T-helper 2 cell treated with Interferon-gamma antibody and Interleukin-4, amounts not matched to agents 5 μg/mL and 100 μg/mL, for 36 hours (primary cell): Measurements from ENCODE around the gene CAMK1D.

Experiments used
- DNase-seq: peaks from one replicate; pipeline ENCODE4 v3.0.0; 2021; ENCODE audit warnings: low spot score
- H3K27ac Mint-ChIP-seq: one replicate; pipeline ENCODE4 v1.8.0; 2021; ENCODE audit warnings: mild to moderate bottlenecking, mixed read lengths
- H3K27me3 Mint-ChIP-seq: one replicate; pipeline ENCODE4 v1.8.0; 2021; ENCODE audit warnings: low read depth, mixed read lengths
- H3K36me3 Mint-ChIP-seq: one replicate; pipeline ENCODE4 v1.8.0; 2021; ENCODE audit warnings: low read depth, mixed read lengths
- H3K4me1 Mint-ChIP-seq: one replicate; pipeline ENCODE4 v1.8.0; 2021; ENCODE audit warnings: low read depth, mixed read lengths
- H3K4me3 Mint-ChIP-seq: one replicate; pipeline ENCODE4 v1.8.0; 2022; ENCODE audit warnings: mild to moderate bottlenecking, moderate library complexity, mixed read lengths
- H3K9me3 Mint-ChIP-seq: one replicate; pipeline ENCODE4 v1.8.0; 2021; ENCODE audit warnings: mixed read lengths

Gene CAMK1D

DNA sequence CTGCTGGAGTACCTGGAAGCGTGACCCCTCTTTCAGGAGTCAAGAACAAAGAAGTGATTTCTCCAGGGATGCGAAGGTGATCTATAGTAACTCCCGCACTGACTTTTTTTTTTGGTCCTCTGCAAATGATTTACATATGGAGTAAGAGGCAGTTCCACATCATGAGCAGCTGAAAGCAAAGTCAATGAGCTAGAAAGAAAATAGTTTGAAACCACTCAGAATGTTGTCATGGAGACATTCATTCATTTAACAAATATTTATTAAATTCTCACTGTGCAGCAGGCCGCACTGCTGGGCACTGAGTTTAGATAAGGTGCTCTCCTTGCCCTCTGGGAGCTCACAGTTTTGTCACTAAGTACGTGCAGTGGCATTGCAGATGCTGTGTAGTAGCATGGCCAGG, 206.7 kb downstream of the CAMK1D start:
- no peaks in the 10 kb centered on the region for H3K9me3 Mint-ChIP-seq
- no peak for DNase-seq
- no peaks in the 10 kb centered on the region for H3K36me3 Mint-ChIP-seq
- H3K27ac Mint-ChIP-seq: no peak overlapping the region
- H3K4me1 Mint-ChIP-seq: no peaks in the 10 kb centered on the region
- H3K4me3 Mint-ChIP-seq: no peak overlapping the region
- no peaks in the 10 kb centered on the region for H3K27me3 Mint-ChIP-seq

DNA sequence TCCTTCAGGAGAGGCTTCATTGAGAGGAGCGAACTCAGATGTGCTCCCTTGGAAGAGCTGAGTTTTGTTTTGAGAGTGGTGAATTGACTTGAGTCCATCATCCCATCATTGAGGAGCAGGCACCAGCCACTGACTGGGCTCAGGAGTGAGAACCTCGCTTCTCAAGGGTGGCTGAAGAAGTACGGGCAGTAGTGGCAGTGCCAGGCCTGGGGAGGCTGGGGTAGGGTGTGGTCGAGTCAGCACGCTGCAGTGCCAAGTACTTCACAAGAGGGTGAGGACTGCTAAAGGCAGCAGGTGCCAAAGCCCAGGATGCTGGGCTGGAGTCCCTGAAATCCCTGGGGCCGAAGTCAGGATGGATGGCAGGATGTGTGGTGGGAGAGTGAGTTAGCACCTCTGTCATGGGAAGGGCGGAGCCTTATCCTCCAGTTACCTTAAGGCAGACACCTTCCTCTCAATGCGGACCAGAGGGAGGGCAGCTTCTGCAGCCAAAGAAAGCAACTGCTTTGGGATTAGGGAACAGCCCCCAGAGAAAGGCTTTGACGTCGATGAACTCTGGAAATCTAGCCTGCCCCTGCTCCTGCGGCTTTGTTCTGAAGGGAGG, 210.3 kb downstream of the CAMK1D start:
- H3K36me3 Mint-ChIP-seq: no peaks in the 10 kb centered on the region
- no peak overlapping the region for H3K27ac Mint-ChIP-seq
- no peak overlapping the region for H3K4me3 Mint-ChIP-seq
- no peak for DNase-seq
- H3K4me1 Mint-ChIP-seq: peaks cover 9% of the 10 kb centered on the region
- H3K9me3 Mint-ChIP-seq: no peaks in the 10 kb centered on the region
- H3K27me3 Mint-ChIP-seq: no peaks in the 10 kb centered on the region

DNA sequence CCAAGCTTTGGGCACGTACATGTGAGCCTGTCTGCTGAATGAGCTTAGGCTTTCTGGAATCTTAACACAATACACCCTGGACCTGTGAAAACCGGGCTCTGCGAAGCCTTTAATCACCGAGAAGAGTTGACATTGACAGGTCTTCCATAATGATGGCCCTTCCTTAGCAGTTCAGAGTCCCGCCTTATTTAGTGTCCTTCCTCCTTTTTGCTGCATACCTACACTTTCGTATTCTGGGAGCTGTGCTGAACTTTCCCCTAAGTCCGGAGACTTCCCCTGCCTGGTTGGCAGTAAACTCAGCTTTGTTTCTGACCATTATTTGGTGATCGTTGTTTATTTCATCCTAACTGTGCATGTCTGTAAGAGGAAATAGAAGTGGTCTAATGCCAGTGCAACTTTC, 212.0 kb downstream of the CAMK1D start:
- peaks cover 9% of the 10 kb centered on the region for H3K4me1 Mint-ChIP-seq
- no peaks in the 10 kb centered on the region for H3K9me3 Mint-ChIP-seq
- H3K36me3 Mint-ChIP-seq: no peaks in the 10 kb centered on the region
- no peak overlapping the region for H3K27ac Mint-ChIP-seq
- H3K4me3 Mint-ChIP-seq: no peak overlapping the region
- H3K27me3 Mint-ChIP-seq: no peaks in the 10 kb centered on the region
- DNase-seq: no peak

DNA sequence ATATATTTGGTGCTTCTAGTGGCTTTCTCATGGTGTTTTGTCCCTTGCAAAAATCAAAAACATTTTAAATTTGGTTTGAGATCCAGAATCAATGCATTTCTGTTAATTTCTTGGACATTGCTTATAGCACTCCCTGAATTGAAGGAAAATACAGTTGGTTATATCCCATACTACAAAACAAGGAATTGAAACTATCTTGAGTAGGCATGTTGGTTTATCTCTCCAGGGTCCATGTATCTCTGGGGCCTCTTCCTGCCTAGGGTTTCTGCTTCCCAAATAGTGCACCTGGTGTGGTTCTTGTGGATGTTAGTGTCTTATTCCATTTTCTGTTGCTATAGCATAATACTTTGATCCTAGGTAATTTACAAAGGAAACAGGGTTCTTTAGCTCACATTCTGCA, 212.4 kb downstream of the CAMK1D start:
- peaks cover 9% of the 10 kb centered on the region for H3K4me1 Mint-ChIP-seq
- no peaks in the 10 kb centered on the region for H3K9me3 Mint-ChIP-seq

DNA sequence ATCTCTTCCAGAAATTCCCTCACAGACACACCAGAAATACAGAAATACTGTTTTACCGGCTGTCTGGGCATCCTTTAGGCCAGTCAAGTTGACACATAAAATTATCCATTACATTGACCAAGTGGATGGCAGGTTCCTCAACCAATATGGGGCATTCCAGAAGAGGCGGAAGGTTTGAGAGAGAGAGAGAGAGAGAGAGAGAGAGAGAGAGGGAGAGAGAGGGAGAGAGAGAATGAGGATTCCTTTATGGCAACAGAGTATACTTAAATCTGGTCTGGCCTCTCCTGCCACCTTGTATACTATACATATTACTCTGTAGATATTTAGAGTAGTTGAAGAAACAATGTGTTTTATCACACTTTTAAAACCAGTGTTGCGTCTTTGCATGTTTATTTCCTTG, 214.1 kb downstream of the CAMK1D start:
- Mint-ChIP-seq H3K36me3 (no peaks in the 10 kb centered on the region), H3K27ac (no peak overlapping the region), H3K27me3 (no peaks in the 10 kb centered on the region), H3K4me1 (peaks cover 11% of the 10 kb centered on the region), H3K4me3 (no peak overlapping the region), H3K9me3 (no peaks in the 10 kb centered on the region)
- DNase-seq: no peak

More for the DNA sequence above, 212.4 kb downstream of the CAMK1D start:
- H3K27ac Mint-ChIP-seq: no peak overlapping the region
- no peaks in the 10 kb centered on the region for H3K36me3 Mint-ChIP-seq
- no peaks in the 10 kb centered on the region for H3K27me3 Mint-ChIP-seq
- no peak overlapping the region for H3K4me3 Mint-ChIP-seq
- DNase-seq: no peak

DNA sequence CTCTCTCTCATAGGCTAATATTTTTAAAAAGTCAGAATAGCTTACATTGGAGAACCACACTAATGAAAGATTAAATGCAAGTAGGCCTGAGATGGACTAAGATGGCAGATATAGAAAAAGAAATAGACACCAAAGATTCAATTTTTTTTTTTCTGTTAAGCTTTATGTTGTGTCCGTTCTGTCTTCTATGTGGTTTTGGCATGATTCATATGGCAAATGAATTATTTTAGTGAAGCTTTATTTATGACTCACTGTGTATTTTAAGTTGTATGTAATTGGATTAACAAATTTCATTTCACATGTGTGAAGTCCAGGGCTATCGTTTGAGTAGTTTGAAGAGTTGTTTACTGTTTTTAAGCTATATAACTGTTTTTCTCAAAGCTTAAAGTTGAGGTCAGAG, 214.8 kb downstream of the CAMK1D start:
- Mint-ChIP-seq H3K9me3 (no peaks in the 10 kb centered on the region), H3K4me3 (no peak overlapping the region), H3K4me1 (peaks cover 12% of the 10 kb centered on the region), H3K27me3 (no peaks in the 10 kb centered on the region), H3K27ac (no peak overlapping the region), H3K36me3 (no peaks in the 10 kb centered on the region)
- no peak for DNase-seq

DNA sequence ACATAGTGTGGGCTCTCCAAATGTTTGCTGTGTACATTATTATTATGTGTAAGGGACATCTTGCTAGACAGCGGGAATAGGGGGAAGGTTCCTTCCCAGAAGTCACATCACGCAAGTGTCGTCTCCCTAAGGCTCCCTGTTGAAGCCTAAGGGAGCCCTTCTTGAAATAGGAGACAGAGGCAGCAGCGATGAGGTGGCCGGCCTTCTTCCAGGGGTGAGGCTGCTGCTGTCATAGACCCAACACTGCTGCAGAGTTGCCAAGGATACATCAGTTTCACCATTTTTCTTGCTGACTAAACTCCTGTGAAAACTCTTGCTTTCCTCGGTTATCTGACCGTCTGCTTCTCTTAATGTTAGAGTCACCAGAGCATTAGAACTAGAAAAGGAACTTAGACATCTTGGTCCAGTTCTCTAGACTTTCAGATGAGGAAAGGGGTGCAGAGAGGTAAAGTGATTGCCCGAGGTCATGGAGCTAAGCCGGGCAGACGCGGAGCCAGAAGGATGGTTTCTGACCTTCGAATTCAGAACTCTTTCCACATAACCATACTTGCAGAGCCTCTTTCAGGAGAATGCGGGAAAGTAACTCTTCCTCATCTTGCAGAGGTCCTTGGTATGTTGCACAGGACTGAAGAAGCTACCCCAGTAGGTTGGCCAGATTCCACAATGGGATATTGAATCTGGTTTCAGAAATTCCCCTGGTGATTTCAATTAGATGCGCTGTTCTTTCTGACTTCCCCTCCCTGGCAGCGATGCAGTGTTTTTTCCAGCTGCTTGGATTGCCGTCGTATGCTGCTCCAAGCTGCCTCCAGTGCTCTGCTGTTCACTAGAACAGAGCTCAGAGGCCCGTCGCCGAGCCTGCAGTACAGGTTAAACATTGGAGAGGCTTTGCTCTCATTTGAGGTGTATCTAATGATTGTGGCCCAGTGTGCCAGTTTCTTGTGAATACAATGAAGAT, 217.1 kb downstream of the CAMK1D start:
- no peak for DNase-seq
- Mint-ChIP-seq H3K9me3 (no peaks in the 10 kb centered on the region), H3K27me3 (no peaks in the 10 kb centered on the region), H3K36me3 (no peaks in the 10 kb centered on the region), H3K4me3 (no peak overlapping the region), H3K4me1 (peaks cover 11% of the 10 kb centered on the region), H3K27ac (no peak overlapping the region)

DNA sequence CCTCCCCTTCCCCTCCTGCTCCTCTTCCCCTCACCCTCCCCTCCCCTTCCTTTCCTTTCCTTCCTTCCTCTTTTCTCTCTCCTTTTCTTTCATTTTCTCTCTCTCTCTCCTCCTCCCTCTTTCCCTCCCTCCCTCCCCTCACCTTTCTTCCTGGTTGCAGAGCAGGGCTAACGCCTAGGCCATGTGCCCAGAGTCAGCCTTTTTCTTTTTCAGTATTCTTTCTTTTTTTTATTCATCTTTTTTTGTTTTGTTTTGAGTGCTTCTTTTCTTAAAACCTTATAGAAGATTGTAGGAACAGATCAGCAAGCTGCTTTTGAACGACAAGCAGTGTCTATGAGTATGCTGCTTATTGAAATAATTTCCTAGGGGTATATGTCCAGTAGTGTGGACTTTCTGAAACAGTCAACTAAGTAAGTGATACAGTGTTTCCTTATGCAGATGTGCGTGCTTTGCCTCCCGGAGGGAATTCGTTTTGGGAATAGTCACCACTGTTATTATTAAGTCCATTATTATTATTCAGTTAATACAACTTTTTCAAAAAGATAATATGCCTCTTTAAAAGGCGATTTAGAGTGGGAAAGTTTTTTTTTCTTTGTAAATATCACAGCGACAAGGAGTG, 219.2 kb downstream of the CAMK1D start:
- Mint-ChIP-seq H3K4me1 (peaks cover 10% of the 10 kb centered on the region), H3K9me3 (no peaks in the 10 kb centered on the region), H3K36me3 (no peaks in the 10 kb centered on the region), H3K27me3 (no peaks in the 10 kb centered on the region), H3K27ac (peak overlapping the region; percentile 16), H3K4me3 (no peak overlapping the region)
- no peak for DNase-seq

DNA sequence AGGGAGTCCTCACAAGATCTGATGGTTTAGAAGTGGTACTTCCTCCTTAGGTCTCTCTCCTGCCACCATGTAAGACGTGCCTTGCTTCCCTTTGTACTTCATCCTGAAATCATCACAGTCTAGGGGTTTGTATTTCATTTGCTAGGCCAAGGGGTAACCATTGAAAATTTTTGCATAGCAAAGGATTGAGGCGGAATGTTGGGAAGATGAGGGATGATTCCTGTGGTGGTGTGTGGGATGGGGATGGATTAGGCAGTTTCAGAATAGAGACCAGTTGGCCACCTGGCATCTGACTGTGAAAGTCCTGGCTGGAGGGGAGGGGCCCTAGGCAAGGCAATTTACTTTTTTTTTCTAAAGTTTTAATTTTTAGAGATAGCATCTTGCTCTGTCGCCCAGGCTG, 222.9 kb downstream of the CAMK1D start:
- Mint-ChIP-seq H3K4me1 (peaks cover 3% of the 10 kb centered on the region), H3K27ac (no peak overlapping the region), H3K4me3 (no peak overlapping the region), H3K9me3 (peaks cover 13% of the 10 kb centered on the region), H3K27me3 (no peaks in the 10 kb centered on the region), H3K36me3 (no peaks in the 10 kb centered on the region)
- DNase-seq: no peak

DNA sequence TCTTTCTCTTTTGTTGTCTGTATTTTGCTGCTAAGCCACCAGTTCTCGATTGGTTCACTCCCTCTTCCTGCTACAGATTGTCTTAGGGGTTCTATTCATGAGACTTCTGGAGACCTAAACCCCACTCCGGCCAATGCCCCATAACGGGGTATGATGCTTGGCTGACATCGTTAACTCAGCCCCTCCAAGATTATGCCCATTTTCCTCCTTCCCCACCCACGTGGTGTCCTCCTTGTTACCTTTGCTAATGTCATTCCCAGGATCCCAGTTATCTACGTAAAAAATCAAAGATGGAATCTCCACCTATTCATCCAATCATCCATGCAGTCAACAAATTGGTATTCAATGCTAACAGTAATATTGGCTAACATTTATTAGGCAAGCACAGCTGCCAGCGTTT, 228.3 kb downstream of the CAMK1D start:
- Mint-ChIP-seq H3K9me3 (peaks cover 18% of the 10 kb centered on the region), H3K4me1 (peaks cover 2% of the 10 kb centered on the region), H3K27me3 (no peaks in the 10 kb centered on the region), H3K36me3 (no peaks in the 10 kb centered on the region), H3K27ac (no peak overlapping the region), H3K4me3 (no peak overlapping the region)
- DNase-seq: no peak

DNA sequence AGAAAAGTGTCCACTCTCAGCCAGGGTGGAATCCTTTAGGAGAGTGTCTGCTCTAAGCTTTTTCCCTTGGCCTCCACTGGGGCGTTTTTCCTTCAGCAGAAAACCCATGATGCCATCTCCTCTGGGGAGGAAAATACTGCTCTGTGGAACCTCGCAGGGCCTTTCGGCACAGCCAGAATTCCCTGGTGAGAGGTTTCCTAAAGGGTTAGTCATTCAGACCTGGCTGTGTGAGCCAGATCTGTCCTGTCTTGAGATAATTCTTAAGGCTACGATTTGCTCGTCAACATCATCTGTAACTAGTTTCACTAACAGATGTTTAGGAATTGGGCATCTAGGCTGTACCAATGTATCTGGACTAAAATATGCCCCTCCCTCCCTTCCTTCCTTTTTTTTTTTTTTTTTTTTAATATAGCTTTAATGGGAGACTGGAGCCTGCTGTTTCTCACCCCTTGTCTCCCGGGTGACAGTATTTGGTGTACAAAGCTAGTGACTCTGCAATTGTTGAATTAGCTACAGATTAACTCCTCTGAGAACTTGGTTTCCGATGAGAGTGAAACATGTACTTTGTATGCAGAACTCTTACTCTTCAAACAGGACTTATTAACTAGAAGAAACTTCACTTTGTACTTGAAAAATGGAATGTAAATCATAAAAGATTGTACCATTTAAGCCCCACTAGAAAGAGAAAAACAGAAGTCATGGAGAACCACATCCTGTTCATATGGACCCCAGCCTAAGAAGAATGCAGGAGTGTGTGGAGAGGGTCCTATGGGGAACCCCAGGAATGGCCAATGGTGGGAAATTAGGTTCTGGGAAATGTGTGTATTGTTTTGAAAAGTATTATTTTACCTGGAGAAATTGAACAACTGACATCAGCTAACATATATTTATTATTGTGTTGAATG, 230.9 kb downstream of the CAMK1D start:
- no peak for DNase-seq
- Mint-ChIP-seq H3K27ac (no peak overlapping the region), H3K36me3 (peaks cover 5% of the 10 kb centered on the region), H3K4me3 (no peak overlapping the region), H3K4me1 (peaks cover 2% of the 10 kb centered on the region), H3K9me3 (peaks cover 20% of the 10 kb centered on the region), H3K27me3 (no peaks in the 10 kb centered on the region)

DNA sequence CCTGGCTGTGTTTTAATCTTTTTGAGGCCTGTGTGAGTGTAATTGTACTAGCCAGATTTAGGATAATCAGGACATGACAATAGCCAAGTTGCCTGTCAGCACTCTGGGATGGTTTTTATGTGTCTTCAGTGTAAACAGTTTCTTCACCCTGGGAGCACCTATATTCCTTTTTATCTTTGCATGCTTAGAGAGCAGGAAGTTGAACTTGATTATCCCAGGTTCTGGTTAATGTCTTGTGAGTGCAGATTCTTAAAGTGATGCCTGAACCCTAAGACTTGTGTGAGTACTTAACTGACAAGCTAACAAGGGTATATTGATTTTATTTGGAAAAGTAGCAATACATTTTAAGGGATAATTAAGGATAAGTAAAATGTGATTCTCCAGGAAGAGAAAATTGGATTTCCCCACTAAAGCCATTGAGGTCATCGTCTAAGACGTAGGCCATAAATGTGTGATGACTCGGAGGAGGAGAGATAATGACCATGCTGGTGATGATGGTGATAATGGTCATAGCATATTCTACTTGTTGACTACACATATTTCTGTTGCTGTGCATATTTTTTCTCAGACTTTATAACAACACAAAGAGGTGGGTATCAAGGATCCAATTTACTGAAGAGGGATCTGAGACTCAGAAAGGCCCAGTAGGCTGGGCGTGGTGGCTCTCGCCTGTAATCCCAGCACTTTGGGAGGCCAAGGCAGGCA, 234.7 kb downstream of the CAMK1D start:
- peaks cover 27% of the 10 kb centered on the region for H3K4me1 Mint-ChIP-seq
- H3K36me3 Mint-ChIP-seq: peaks cover 5% of the 10 kb centered on the region
- no peak overlapping the region for H3K4me3 Mint-ChIP-seq
- H3K9me3 Mint-ChIP-seq: peaks cover 8% of the 10 kb centered on the region
- no peak for DNase-seq
- no peak overlapping the region for H3K27ac Mint-ChIP-seq
- H3K27me3 Mint-ChIP-seq: no peaks in the 10 kb centered on the region

DNA sequence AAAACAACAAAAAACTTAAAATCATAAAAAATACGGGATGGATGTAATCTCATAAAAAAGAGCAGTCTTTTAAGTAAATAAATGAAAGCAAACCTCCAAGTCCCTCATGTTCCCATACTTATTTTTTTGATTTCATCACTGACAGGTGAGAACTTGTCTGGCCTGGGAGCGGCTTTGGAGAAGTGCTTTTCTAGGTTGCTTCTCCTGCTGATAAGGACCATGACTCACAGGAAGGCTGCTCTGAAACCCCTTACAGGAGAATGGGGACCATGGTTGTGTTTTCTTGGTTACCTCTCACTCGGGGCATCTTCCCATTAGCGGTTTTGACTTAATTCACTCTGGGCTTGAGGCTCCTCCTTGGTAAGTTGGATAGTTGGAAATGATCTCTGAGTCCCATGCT, 237.4 kb downstream of the CAMK1D start:
- DNase-seq: no peak
- Mint-ChIP-seq H3K36me3 (peaks cover 5% of the 10 kb centered on the region), H3K4me3 (no peak overlapping the region), H3K9me3 (peaks cover 8% of the 10 kb centered on the region), H3K27me3 (no peaks in the 10 kb centered on the region), H3K4me1 (peaks cover 47% of the 10 kb centered on the region), H3K27ac (peak overlapping the region; percentile 9)
